Measurements from ENCODE around the gene TBL1XR1. TPM values are rescaled to one million over a fixed set of nuclear protein-coding genes. Genes with fewer than 3 reads are reported as not detected.

Gene TBL1XR1
- total and polyA plus RNA-seq, 4 donors: 24.1 to 203 (median 77.4) TPM

DNA sequence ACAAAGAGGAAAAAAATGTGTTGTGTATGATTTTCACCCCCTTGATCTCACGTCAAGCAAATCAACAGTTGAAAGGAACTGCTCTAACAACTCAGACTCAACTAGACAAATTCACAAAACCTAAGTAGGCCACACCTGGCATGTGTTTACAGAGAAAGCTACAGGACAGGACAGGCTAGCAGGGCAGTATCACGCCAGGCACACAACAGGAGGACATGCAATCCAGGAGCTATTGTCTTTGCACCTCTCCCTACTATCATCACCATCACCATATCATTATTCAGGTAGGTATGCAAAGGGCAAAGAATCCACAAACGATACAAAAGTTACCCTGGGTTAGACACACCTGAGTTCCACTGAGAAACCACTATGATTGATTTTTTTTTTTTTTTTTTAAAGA is 86.4 kb downstream of the TBL1XR1 start:
- H3K27ac ChIP-seq (ENCODE audit: low read depth in 1 of 2, low read length in 1 of 2): no peak overlapping the region
- no peak for ATAC-seq (ENCODE audit: insufficient read depth, low FRiP score)
- no peaks in the 10 kb centered on the region for H3K9me3 ChIP-seq (ENCODE audit: control insufficient read depth in 4 of 4, insufficient read depth in 3 of 4, low read length in 3 of 4)
- H3K4me1 ChIP-seq (ENCODE audit: control insufficient read depth in 5 of 5, insufficient read depth in 5 of 5, low read length in 5 of 5): peaks cover 0 to 17% (median 8%) of the 10 kb centered on the region in 5 donors
- WGBS, 2 donors: 64 to 83% methylated on average over 3 of the region's 3 CpGs
- H3K36me3 ChIP-seq (ENCODE audit: control insufficient read depth in 4 of 4, insufficient read depth in 4 of 4, low read length in 4 of 4): peaks cover 0 to 2% (median 0%) of the 10 kb centered on the region in 4 donors
- H3K4me3 ChIP-seq: no peak overlapping the region
- TF ChIP-seq, protein P1, sequence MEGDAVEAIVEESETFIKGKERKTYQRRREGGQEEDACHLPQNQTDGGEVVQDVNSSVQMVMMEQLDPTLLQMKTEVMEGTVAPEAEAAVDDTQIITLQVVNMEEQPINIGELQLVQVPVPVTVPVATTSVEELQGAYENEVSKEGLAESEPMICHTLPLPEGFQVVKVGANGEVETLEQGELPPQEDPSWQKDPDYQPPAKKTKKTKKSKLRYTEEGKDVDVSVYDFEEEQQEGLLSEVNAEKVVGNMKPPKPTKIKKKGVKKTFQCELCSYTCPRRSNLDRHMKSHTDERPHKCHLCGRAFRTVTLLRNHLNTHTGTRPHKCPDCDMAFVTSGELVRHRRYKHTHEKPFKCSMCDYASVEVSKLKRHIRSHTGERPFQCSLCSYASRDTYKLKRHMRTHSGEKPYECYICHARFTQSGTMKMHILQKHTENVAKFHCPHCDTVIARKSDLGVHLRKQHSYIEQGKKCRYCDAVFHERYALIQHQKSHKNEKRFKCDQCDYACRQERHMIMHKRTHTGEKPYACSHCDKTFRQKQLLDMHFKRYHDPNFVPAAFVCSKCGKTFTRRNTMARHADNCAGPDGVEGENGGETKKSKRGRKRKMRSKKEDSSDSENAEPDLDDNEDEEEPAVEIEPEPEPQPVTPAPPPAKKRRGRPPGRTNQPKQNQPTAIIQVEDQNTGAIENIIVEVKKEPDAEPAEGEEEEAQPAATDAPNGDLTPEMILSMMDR (IDR thresholded peaks at IDR 0.05; ENCODE audit: control extremely low read depth, extremely low read depth): no peak
- no peak overlapping the region for H3K9ac ChIP-seq (ENCODE audit: insufficient read depth in 1 of 2, low read length in 2 of 2)
- H3K27me3 ChIP-seq (ENCODE audit: control insufficient read depth in 3 of 3, insufficient read depth in 3 of 3, low read length in 2 of 3): no peaks in the 10 kb centered on the region
- DNase-seq: no peak

DNA sequence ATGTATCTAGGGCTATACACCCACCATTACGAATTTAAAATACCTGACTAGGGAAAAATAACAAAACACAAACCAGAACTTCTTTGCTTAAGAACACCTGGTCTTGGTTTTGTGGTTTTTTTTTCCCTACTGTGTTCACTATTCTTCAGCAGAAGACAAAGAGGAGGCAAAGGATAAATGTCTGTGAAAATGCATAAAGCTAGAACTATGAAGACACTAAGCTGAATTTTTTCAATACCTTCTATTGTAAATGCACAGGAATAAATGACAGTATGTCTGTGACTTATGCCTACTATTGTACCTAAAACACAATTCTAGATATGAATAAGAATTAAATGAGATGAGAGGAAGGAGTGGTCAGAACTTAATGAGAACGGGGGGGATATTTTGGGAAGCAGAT is 86.9 kb downstream of the TBL1XR1 start:
- peaks cover 0 to 2% (median 0%) of the 10 kb centered on the region in 4 donors for H3K36me3 ChIP-seq (ENCODE audit: control insufficient read depth in 4 of 4, insufficient read depth in 4 of 4, low read length in 4 of 4)
- TF ChIP-seq, protein P1 (IDR thresholded peaks at IDR 0.05; ENCODE audit: control extremely low read depth, extremely low read depth): no peak
- no peak for DNase-seq
- no peaks in the 10 kb centered on the region for H3K27me3 ChIP-seq (ENCODE audit: control insufficient read depth in 3 of 3, insufficient read depth in 3 of 3, low read length in 2 of 3)
- no peak overlapping the region for H3K9ac ChIP-seq (ENCODE audit: insufficient read depth in 1 of 2, low read length in 2 of 2)
- peaks cover 0 to 20% (median 9%) of the 10 kb centered on the region in 5 donors for H3K4me1 ChIP-seq (ENCODE audit: control insufficient read depth in 5 of 5, insufficient read depth in 5 of 5, low read length in 5 of 5)
- no peaks in the 10 kb centered on the region for H3K9me3 ChIP-seq (ENCODE audit: control insufficient read depth in 4 of 4, insufficient read depth in 3 of 4, low read length in 3 of 4)
- no peak overlapping the region for H3K27ac ChIP-seq (ENCODE audit: low read depth in 1 of 2, low read length in 1 of 2)
- ATAC-seq (ENCODE audit: insufficient read depth, low FRiP score): no peak
- H3K4me3 ChIP-seq: no peak overlapping the region
- 59 to 79% methylated on average over 2 of the region's 2 CpGs for WGBS, 2 donors

- Histone ChIP-seq H3K36me3 (ENCODE audit: control insufficient read depth in 4 of 4, insufficient read depth in 4 of 4, low read length in 4 of 4) (peaks cover 0 to 2% (median 0%) of the 10 kb centered on the region in 4 donors), H3K4me3 (no peak overlapping the region), H3K4me1 (ENCODE audit: control insufficient read depth in 5 of 5, insufficient read depth in 5 of 5, low read length in 5 of 5) (peaks cover 2 to 23% (median 9%) of the 10 kb centered on the region in 5 donors), H3K9ac (ENCODE audit: insufficient read depth in 1 of 2, low read length in 2 of 2) (no peak overlapping the region), H3K9me3 (ENCODE audit: control insufficient read depth in 4 of 4, insufficient read depth in 3 of 4, low read length in 3 of 4) (no peaks in the 10 kb centered on the region), H3K27me3 (ENCODE audit: control insufficient read depth in 3 of 3, insufficient read depth in 3 of 3, low read length in 2 of 3) (no peaks in the 10 kb centered on the region), H3K27ac (ENCODE audit: low read depth in 1 of 2, low read length in 1 of 2) (no peak overlapping the region)
- 45 to 49% methylated on average over 5 of the region's 5 CpGs for WGBS, 2 donors
- DNase-seq (no peak), ATAC-seq (ENCODE audit: insufficient read depth, low FRiP score) (no peak)
- TF ChIP-seq, protein P1 (IDR thresholded peaks at IDR 0.05; ENCODE audit: control extremely low read depth, extremely low read depth): no peak
Measured at GRCh38 chr3:177109688-177110330, 87.5 kb downstream of the TBL1XR1 start.
